ENCODE results near the gene NRXN3.

GRCh38 chr14:79515158-79515557, 1345.0 kb downstream of the NRXN3 start:
- no peak for TF ChIP-seq POLR2A (IDR thresholded peaks at IDR 0.05)
- TF ChIP-seq, protein P1, sequence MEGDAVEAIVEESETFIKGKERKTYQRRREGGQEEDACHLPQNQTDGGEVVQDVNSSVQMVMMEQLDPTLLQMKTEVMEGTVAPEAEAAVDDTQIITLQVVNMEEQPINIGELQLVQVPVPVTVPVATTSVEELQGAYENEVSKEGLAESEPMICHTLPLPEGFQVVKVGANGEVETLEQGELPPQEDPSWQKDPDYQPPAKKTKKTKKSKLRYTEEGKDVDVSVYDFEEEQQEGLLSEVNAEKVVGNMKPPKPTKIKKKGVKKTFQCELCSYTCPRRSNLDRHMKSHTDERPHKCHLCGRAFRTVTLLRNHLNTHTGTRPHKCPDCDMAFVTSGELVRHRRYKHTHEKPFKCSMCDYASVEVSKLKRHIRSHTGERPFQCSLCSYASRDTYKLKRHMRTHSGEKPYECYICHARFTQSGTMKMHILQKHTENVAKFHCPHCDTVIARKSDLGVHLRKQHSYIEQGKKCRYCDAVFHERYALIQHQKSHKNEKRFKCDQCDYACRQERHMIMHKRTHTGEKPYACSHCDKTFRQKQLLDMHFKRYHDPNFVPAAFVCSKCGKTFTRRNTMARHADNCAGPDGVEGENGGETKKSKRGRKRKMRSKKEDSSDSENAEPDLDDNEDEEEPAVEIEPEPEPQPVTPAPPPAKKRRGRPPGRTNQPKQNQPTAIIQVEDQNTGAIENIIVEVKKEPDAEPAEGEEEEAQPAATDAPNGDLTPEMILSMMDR (IDR thresholded peaks at IDR 0.05), result no peak

All from body of pancreas (tissue), 4 donors.